ENCODE results near the gene DBT.

The DBT gene

GRCh38 chr1:100219883-100220282, 29.8 kb downstream of the DBT start:
- no peaks in the 10 kb centered on the region for H3K27me3 ChIP-seq (ENCODE audit: insufficient read depth, poor library complexity, severe bottlenecking)
- no peak for TF ChIP-seq REST (IDR thresholded peaks at IDR 0.05; ENCODE audit: insufficient replicate concordance, low read depth)
- TF ChIP-seq CTCF (IDR thresholded peaks at IDR 0.05; ENCODE audit: insufficient read depth, low read length): no peak
- no peak for TF ChIP-seq GABPA (IDR thresholded peaks at IDR 0.05; ENCODE audit: low read depth)
- TF ChIP-seq SPI1 (IDR thresholded peaks at IDR 0.05; ENCODE audit: borderline replicate concordance, low read depth): no peak
- TF ChIP-seq POLR2AphosphoS5 (IDR thresholded peaks at IDR 0.05; ENCODE audit: low read depth): no peak
- H3K27ac ChIP-seq (replicated peaks): no peak overlapping the region
- DNase-seq (ENCODE audit: low read depth in 1 of 2, low spot score in 1 of 2): peak; percentile 13 to 23
- H3K4me3 ChIP-seq (replicated peaks; ENCODE audit: insufficient read depth, low read length): no peak overlapping the region

- H3K27ac ChIP-seq (replicated peaks): no peak overlapping the region
- H3K27me3 ChIP-seq (ENCODE audit: insufficient read depth, poor library complexity, severe bottlenecking): no peaks in the 10 kb centered on the region
- TF ChIP-seq CTCF (IDR thresholded peaks at IDR 0.05; ENCODE audit: insufficient read depth, low read length) (no peak), POLR2AphosphoS5 (IDR thresholded peaks at IDR 0.05; ENCODE audit: low read depth) (no peak), SPI1 (IDR thresholded peaks at IDR 0.05; ENCODE audit: borderline replicate concordance, low read depth) (no peak), REST (IDR thresholded peaks at IDR 0.05; ENCODE audit: insufficient replicate concordance, low read depth) (no peak), GABPA (IDR thresholded peaks at IDR 0.05; ENCODE audit: low read depth) (no peak)
- no peak for DNase-seq (ENCODE audit: low read depth in 1 of 2, low spot score in 1 of 2)
- H3K4me3 ChIP-seq (replicated peaks; ENCODE audit: insufficient read depth, low read length): no peak overlapping the region
Observed at GRCh38 chr1:100219457-100219856, 30.2 kb downstream of the DBT start.

GRCh38 chr1:100217834-100218233, 31.8 kb downstream of the DBT start:
- Histone ChIP-seq H3K27me3 (ENCODE audit: insufficient read depth, poor library complexity, severe bottlenecking) (no peaks in the 10 kb centered on the region), H3K27ac (replicated peaks) (no peak overlapping the region), H3K4me3 (replicated peaks; ENCODE audit: insufficient read depth, low read length) (no peak overlapping the region)
- TF ChIP-seq REST (IDR thresholded peaks at IDR 0.05; ENCODE audit: insufficient replicate concordance, low read depth) (no peak), POLR2AphosphoS5 (IDR thresholded peaks at IDR 0.05; ENCODE audit: low read depth) (no peak), GABPA (IDR thresholded peaks at IDR 0.05; ENCODE audit: low read depth) (no peak), CTCF (IDR thresholded peaks at IDR 0.05; ENCODE audit: insufficient read depth, low read length) (no peak), SPI1 (IDR thresholded peaks at IDR 0.05; ENCODE audit: borderline replicate concordance, low read depth) (no peak)
- no peak for DNase-seq (ENCODE audit: low read depth in 1 of 2, low spot score in 1 of 2)
